NCI-H187 (cell line): ENCODE data around the gene ADORA2B.

Experiments used
- DNase-seq, 2 experiments: peaks; one replicate each; lab custom pipeline; 2025; lab: John Stamatoyannopoulos, UW

Gene ADORA2B

DNA sequence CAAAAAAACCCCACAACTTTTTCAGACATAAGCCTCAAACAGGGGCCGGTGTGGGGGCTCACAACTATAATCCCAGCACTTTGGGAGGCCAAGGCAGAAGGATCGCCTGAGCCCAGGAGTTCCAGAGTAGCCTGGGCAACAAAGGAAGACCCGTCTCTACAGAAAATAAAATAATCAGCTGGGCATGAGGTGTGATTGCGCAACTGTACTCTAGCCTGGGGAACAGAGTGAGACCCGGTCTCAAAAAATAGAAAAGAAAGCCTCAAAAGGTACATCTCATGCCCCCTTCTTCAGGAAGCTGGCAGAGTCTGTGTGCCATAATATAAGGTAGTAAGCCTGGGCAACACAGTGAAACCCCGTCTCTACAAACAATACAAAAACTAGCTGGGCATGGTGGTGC is 51.4 kb downstream of the ADORA2B start:
- DNase-seq = no peak

DNA sequence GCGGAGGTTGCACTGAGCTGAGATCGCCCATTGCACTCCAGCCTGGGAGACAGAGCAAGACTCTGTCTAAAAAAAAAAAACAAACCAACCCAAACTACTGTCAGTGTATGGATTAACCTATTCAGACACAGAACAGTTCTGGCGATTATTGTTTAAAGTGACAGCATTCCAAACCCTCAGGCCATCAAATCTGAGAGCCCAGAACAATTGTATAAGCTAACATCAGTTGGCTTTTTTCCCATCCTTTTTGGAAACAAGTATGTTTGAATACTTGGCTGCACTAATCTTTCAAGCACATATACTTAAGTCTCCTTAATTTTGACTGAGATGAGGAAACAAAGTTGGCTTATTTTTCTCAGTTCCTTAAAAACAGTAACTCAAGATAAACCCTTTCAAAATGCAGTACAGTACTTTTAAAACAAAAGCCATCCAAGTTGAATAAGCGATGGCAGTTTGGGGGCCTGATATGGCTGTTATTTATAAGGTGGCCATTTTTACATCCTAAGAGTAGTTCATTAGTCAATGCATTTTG is 53.2 kb downstream of the ADORA2B start:
- no peak for DNase-seq

DNA sequence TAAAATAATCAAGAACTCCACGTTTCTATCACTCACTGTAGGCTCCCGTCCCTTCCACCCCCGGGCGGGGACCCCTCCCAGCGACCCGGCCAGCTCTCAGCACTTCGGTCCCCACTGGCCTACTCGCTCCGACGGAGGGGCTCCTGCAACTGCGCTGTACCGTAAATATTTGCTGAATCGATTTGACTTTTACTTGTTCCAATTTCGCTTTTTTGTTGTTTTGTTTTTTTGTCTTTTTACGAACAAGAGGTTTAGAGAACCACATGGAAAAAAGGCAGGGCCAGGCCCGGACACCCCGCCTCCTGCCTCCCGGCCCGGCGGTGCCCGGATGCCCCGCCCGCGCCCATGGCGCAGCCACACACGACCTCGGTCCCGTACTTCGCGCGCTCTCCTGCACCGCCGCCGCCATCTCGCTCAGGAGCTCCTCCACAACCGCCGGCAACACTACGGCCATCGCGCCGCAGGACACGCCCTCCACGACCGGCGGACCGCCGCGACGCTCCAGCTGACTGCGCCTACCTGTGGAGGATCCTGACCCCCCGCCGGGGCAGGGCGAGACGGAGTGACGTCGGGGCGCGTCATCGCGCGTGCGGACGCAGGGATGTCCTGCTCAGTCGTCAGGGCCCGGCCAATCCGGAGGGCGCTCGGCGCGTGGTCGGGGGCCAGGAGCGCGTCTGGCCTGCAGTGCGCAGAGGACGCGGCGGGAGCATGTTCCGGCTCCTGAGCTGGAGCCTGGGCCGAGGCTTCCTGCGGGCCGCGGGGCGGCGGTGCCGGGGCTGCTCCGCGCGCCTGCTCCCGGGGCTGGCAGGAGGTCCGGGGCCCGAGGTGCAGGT is 54.4 kb downstream of the ADORA2B start, which contains the start of the genes TTC19 and ZSWIM7:
Gene TTC19 (plus strand): TSS at position 684 of the 833 bp plus-strand sequence. CDS start 25 bp downstream, at position 709.
Gene ZSWIM7 (minus strand): TSS at position 564 of the 833 bp plus-strand sequence. CDS start 110 bp downstream, at position 454.
- peak; percentile 31 to 85 for DNase-seq

DNA sequence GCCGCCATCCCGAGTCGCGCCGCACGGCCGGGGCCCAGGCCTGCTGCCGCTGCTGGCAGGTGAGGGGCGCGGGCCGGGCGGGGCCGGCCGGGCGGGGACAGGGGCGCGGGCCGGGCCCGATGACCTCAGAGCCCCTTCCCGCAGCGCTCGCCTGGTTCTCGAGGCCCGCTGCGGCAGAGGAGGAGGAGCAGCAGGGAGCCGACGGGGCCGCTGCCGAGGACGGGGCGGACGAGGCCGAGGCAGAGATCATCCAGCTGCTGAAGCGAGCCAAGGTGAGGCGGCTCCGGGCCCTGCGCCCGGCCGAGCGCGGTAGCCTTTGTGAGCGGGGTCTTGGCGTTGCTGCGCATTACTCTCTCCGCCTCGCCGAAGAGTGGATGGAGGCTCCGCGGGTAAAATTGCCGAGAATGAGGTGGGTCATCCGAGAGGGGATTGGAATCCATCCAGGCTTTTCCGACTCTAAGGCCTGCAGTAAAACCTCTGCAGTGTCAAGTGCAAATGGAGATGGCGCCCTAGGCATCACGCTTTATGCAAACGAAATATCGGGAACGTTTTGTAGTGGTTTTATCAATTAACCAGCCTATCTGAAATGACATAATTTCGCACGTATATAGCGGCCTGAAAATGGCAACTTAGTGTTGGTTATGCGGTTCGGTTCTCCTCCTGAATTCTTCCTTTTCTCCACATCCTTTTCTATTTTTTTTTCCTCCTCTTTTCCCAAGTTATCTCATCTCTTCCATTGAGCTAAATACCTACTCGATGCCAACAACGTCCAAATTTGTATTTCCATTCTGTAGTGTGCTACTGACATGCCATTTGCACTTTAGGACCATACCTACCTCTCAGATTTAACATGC is 55.3 kb downstream of the ADORA2B start:
- DNase-seq = no peak

DNA sequence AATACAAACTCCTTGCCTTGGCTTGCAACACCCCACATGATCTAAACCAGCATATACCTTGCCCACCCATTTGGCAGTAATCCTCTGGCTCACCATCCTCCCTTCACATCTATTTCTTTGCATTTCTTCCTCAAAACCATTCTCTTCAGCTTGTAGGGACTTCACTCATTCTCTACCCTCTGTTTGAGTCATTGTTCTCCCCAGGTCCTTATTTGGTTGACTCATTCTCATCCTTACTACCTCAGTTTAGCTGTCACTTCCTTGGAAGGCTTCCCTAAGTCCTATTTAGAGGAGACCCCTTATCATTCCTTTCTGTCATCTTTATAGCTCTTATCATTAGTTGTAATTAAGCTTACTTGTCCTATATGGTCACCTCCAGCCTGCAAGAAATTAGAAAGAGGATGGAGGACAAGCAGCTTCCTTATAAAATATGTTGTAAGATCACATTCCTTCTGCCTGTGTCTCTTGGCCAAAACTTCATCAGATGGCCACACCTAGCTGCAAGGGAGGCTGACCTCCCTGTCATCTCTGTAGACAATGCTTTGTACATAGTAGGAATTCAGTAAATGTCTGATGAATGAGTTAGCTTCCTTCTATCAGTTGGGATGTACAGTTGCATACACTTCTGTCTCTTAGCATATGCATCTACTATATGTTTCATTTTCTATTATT is 56.4 kb downstream of the ADORA2B start:
- DNase-seq = no peak

DNA sequence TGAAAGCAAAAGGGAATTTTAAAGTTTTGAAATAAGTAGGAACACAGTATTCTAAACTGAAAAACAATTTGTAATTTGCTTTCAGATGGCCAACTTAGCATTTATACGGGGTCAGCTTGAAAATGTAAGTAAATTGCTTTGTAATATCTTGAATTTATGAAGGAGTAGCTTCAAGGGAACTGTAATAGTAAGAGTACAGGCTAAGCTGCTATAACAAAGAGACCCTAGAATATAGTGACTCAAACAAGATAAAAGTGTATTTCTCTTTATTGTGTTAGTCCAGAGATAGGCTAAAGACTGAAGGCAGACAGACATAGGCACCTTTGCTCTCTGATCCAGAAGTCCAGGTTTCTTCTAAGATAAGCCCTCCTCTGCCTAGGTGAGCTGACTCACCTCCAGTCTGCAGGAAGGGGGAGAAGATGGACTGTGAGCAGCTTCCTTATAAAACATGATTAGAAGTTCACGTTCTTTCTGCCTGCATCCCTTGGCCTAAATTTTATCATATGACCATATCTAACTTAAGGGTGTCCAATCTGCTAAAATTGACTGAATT is 57.9 kb downstream of the ADORA2B start:
- no peak for DNase-seq

DNA sequence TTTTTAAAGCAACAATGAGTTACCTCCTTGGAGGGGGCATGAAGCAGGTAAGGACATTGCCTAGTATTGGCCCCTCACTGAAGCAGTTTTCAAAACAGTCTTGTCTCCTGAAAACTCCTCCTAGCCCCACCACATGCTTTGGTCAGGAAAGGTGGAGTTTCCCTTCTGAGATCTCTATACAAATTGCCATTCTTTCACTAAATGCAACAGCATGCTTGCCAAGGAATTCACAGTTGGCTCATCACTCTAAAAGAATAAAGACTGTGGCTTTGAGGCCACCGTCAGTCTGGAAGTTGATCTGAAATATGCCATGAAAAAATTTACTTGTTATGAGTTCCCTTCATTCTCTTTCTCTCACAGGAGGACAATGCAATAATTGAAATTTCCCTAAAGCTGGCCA is 58.9 kb downstream of the ADORA2B start:
- DNase-seq = no peak

DNA sequence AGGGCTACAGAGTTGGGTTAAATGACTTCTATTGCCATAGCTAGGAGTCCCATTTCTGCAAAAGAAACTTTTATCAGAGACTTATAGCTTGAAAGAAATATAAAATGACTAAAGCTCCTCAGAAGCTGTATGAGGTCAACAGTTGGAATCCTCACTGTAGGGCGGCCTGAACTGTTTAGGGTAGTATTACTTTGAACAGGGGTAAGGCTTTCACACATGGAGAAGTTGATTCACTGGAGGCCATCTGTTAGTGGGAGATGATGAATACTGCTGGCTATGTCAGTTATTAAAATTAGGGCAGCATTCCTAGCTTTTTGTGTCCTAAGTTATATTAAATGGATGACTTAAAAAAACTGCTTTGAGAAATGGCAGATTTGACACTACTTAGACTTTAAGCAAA is 60.7 kb downstream of the ADORA2B start:
- no peak for DNase-seq

DNA sequence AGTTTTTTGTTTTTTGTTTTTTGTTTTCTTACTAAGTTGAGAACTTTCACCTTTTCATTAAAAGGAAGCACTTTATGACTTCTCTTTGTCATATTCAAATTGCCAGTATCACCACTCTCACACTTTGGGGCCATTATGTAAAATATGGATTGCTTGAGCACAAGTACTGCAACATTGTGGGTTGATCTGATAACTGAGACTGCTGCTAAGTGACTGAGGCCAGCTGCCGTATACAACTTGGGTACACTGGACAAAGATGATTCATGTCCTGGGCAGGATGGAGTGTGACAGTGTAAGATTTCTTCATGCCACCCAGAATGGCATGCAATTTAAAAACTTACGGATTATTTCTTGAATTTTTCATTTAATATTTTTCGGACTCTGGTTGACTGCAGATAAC is 62.5 kb downstream of the ADORA2B start:
- no peak for DNase-seq

DNA sequence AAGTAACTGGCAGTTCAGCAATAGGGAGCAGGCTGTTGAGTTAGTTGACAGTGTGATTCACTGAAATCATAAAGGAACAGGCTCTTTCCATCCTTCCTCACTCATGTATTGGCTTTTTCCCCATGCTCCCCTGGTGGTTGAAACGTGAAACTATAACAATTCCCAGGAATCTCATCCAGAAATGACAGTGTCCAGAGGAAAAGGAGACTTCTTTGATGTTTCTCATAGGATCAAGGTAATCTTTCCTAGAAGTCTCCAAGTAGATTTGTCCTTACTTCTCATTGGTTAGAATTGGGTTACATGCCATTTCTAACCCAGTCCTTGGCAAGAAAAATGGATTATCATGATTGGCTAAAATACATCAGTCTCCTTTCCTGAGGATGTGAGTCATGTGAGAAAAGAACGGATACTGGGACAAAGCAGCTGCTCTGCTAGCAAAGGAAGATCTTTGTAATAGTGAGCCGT is 69.0 kb downstream of the ADORA2B start:
- no peak for DNase-seq

DNA sequence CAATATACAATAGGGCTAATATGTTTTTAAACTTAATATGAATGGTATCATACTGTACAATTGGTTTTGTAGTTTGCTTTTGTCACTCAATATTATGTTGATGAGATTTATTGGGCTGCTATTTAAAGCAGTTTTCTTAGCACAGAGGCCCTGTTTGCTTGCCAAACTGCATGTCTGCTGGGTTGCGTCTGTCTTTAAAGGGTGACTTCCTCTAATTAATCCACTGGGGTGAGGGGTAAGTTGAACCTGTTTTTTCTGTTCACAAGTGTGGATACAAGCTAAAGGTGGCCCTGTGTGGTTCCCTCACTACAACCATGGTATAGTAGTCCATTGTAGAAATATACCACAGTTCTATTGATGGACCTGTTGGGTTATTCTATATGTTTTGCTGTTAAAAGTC is 74.4 kb downstream of the ADORA2B start:
- DNase-seq = no peak

DNA sequence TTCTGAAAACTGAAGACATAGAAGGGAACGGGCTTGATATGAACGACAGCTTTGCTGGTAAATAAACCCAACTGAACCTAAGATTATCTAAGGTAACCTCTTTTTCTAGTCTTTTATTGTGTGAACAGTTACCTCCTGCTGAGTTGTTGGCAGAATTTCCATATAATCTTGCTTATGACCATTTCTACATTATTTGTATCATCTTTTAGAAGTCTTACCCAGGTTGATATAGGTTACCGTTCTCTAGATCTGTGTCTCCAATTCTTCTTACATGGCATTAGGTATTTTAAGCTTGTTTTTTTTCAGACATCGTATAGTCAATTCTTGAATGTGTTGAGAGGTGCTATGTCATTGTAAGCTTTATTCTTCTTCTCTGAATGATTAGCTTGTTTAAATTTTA is 79.0 kb downstream of the ADORA2B start:
- DNase-seq = no peak

DNA sequence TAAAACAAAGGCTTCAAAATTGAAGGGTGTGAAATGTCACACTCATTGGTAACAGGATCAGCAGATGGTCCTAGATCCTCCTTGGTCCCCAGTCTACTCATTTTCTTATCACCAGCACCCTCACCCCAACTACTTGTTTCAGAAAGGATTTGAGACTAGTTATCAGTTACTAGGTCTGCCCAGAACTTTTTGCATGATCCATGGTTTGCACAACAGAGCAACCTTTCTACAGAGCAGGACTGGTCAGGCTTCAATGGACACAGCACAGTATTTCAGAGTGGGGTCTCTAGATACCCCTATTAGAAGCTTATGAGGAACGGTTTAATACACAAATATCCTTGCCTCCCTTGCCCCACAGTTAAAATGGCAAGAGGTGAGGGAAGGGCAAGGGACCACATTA is 80.3 kb downstream of the ADORA2B start:
- no peak for DNase-seq
